Parathyroid adenoma (tissue), 2 donors: ENCODE measurements around the gene LPAR4.
"Not testable (repeated sequence)": the region's sequence is repeated elsewhere in the genome, so short reads cannot be mapped to it uniquely, and the experiment has no call there.

Experiments
- H2AFZ ChIP-seq: fragments of 300-600 bp; sonication (generic); one replicate; pipeline ENCODE4 v1.7.0; 2017; ENCODE audit warnings: antibody characterized with exemption, mild to moderate bottlenecking
- H3K27ac ChIP-seq: fragments of 300-600 bp; sonication (generic); one replicate; pipeline ENCODE4 v1.7.0; 2017
- H3K27me3 ChIP-seq: fragments of 300-600 bp; sonication (generic); one replicate; pipeline ENCODE4 v1.7.0; 2017; ENCODE audit warnings: low read length; ENCODE audit not compliant: control insufficient read depth, insufficient read depth
- H3K36me3 ChIP-seq: fragments of 300-600 bp; sonication (generic); one replicate; pipeline ENCODE4 v1.7.0; 2017; ENCODE audit warnings: low read length; ENCODE audit not compliant: control insufficient read depth, insufficient read depth
- H3K4me1 ChIP-seq: fragments of 300-600 bp; sonication (generic); one replicate; pipeline ENCODE4 v1.7.0; 2017; ENCODE audit warnings: control low read depth
- H3K4me2 ChIP-seq: fragments of 300-600 bp; sonication (generic); one replicate; pipeline ENCODE4 v1.7.0; 2017; ENCODE audit warnings: low read length
- H3K4me3 ChIP-seq: fragments of 300-600 bp; sonication (generic); one replicate; pipeline ENCODE4 v1.7.0; 2017; ENCODE audit warnings: low read depth, low read length
- H3K79me2 ChIP-seq: fragments of 300-600 bp; sonication (generic); one replicate; pipeline ENCODE4 v1.7.0; 2017; ENCODE audit warnings: control low read depth
- H3K9ac ChIP-seq: fragments of 300-600 bp; sonication (generic); one replicate; pipeline ENCODE4 v1.7.0; 2017; ENCODE audit warnings: mild to moderate bottlenecking
- H3K9me3 ChIP-seq: fragments of 300-600 bp; sonication (generic); one replicate; pipeline ENCODE4 v1.7.0; 2017; ENCODE audit warnings: low read length; ENCODE audit not compliant: control insufficient read depth
- TF ChIP-seq, protein P1 (sequence below): fragments of 300-600 bp; sonication (generic); IDR thresholded peaks from one replicate; pipeline ENCODE4 v1.7.0; 2017; ENCODE audit warnings: antibody characterized with exemption, mild to moderate bottlenecking
- donor health status: primary hyperparathyroidism.

LPAR4 gene

DNA sequence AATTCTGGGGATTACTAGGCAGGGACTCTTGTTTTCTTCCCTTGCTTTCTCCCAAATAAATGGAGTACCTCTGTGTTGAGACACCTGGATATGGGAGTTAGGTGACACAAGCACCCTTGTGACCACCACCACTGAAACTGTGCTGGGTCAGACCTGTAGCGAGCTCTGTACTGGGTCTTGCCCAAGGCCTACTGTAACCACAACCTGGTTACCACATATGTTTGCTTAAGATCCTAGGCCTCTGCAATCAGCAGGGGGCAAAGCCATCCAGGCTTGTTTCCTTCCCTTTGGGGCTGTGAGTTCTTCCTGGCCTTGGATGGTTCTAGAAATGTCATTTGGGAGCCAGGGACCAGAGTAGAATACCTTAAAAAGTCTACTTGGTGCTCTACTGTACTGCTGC is 49.4 kb downstream of the LPAR4 start:
- Histone ChIP-seq H3K79me2 (no peaks in the 10 kb centered on the region), H3K9ac (no peak overlapping the region), H3K36me3 (no peaks in the 10 kb centered on the region), H3K4me1 (no peaks in the 10 kb centered on the region), H3K4me2 (no peak overlapping the region), H2AFZ (no peak overlapping the region), H3K27me3 (no peaks in the 10 kb centered on the region), H3K27ac (no peak overlapping the region), H3K4me3 (no peak overlapping the region), H3K9me3 (no peaks in the 10 kb centered on the region)
- TF ChIP-seq, protein P1, sequence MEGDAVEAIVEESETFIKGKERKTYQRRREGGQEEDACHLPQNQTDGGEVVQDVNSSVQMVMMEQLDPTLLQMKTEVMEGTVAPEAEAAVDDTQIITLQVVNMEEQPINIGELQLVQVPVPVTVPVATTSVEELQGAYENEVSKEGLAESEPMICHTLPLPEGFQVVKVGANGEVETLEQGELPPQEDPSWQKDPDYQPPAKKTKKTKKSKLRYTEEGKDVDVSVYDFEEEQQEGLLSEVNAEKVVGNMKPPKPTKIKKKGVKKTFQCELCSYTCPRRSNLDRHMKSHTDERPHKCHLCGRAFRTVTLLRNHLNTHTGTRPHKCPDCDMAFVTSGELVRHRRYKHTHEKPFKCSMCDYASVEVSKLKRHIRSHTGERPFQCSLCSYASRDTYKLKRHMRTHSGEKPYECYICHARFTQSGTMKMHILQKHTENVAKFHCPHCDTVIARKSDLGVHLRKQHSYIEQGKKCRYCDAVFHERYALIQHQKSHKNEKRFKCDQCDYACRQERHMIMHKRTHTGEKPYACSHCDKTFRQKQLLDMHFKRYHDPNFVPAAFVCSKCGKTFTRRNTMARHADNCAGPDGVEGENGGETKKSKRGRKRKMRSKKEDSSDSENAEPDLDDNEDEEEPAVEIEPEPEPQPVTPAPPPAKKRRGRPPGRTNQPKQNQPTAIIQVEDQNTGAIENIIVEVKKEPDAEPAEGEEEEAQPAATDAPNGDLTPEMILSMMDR: no peak

GRCh38 chrX:78800114-78800513 is 52.6 kb downstream of the LPAR4 start:
- H3K27me3 ChIP-seq: no peaks in the 10 kb centered on the region
- no peaks in the 10 kb centered on the region for H3K79me2 ChIP-seq
- no peak overlapping the region for H3K4me2 ChIP-seq
- H3K9ac ChIP-seq: no peak overlapping the region
- no peaks in the 10 kb centered on the region for H3K4me1 ChIP-seq
- no peaks in the 10 kb centered on the region for H3K9me3 ChIP-seq
- H3K36me3 ChIP-seq: no peaks in the 10 kb centered on the region
- TF ChIP-seq, protein P1: no peak
- no peak overlapping the region for H2AFZ ChIP-seq
- H3K27ac ChIP-seq: no peak overlapping the region
- H3K4me3 ChIP-seq: no peak overlapping the region

DNA sequence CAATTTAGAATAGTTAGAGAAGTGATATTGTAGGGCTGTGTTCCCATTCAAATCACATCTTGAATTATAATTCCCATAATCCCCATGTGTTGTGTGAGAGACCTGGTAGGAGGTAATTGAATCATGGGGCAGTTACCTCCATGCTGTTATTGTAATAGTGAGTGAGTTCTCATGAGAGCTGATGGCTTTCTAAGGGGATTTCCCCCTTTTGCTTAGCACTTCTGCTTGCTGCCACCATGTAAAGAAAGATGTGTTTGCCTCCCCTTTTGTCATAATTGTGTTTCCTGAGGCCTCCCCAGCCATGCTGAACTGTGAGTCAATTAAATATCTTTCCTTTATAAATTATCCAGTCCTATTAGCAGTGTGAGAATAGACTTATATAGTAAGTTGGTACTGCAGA is 53.2 kb downstream of the LPAR4 start:
- H3K9me3 ChIP-seq: no peaks in the 10 kb centered on the region
- no peak overlapping the region for H2AFZ ChIP-seq
- no peaks in the 10 kb centered on the region for H3K27me3 ChIP-seq
- no peak overlapping the region for H3K4me3 ChIP-seq
- H3K4me1 ChIP-seq: no peaks in the 10 kb centered on the region
- no peak overlapping the region for H3K9ac ChIP-seq
- H3K79me2 ChIP-seq: no peaks in the 10 kb centered on the region
- TF ChIP-seq, protein P1: no peak
- no peaks in the 10 kb centered on the region for H3K36me3 ChIP-seq
- no peak overlapping the region for H3K4me2 ChIP-seq
- no peak overlapping the region for H3K27ac ChIP-seq

- no peak overlapping the region for H3K4me3 ChIP-seq
- TF ChIP-seq, protein P1: no peak
- no peak overlapping the region for H3K27ac ChIP-seq
- H3K4me2 ChIP-seq: no peak overlapping the region
- H3K9ac ChIP-seq: no peak overlapping the region
- no peaks in the 10 kb centered on the region for H3K4me1 ChIP-seq
- H3K27me3 ChIP-seq: no peaks in the 10 kb centered on the region
- H3K9me3 ChIP-seq: no peaks in the 10 kb centered on the region
- no peaks in the 10 kb centered on the region for H3K36me3 ChIP-seq
- no peaks in the 10 kb centered on the region for H3K79me2 ChIP-seq
- no peak overlapping the region for H2AFZ ChIP-seq
Measured at GRCh38 chrX:78801522-78801921, 54.0 kb downstream of the LPAR4 start.

DNA sequence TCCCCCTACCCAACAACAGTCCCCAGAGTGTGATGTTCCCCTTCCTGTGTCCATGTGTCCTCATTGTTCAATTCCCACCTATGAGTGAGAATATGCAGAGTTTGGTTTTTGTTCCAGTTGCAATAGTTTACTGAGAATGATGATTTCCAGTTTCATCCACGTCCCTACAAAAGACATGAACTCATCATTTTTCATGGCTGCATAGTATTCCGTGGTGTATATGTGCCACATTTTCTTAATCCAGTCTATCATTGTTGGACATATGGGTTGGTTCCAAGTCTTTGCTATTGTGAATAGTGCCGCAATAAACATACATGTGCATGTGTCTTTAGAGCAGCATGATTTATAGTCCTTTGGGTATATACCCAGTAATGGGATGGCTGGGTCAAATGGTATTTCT is 55.0 kb downstream of the LPAR4 start:
- H3K4me2 ChIP-seq, H3K36me3 ChIP-seq, H3K27ac ChIP-seq, H3K4me1 ChIP-seq, H2AFZ ChIP-seq, H3K79me2 ChIP-seq, H3K4me3 ChIP-seq, H3K27me3 ChIP-seq, H3K9me3 ChIP-seq, H3K9ac ChIP-seq: not testable (repeated sequence)
